D721Med (cell line): ENCODE results near the gene FAF1.
"Not testable (repeated sequence)": the region's sequence is repeated elsewhere in the genome, so short reads cannot be mapped to it uniquely, and the experiment has no call there.

Experiments
- DNase-seq: peaks from one replicate; pipeline ENCODE4 v3.0.0; 2011; ENCODE audit warnings: low spot score; ENCODE audit not compliant: insufficient read length
- FAIRE-seq: peaks from 2 replicates; lab custom pipeline; 2011; peaks lifted over from hg19 to GRCh38; lab: Jason Lieb, UNC
- TF ChIP-seq, protein P1 (sequence below): IDR thresholded peaks from 2 replicates; pipeline ENCODE4 v1.5.1; 2012; ENCODE audit warnings: mild to moderate bottlenecking, control low read depth; ENCODE audit not compliant: insufficient read depth; ENCODE audit errors: missing control alignments

Gene FAF1

DNA sequence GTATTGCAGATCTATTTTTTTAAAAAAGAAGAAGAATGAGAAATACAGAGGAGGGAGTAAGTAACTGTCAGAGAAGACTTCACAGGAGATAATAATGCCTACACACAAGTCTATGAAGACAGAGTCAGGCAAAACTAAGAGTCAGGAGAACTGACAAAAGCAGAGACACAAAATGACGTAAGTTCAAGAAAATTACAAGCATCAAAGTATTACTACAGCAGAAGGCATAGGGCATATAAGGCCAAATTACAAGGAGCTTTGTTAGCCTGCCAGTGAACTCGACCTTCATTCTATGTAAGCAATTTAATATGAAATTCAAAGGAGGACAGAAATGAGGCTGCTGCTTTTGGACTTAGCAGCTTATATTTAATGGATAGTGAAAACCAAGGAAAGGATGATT lies 23.7 kb downstream of the FAF1 start:
- TF ChIP-seq, protein P1, sequence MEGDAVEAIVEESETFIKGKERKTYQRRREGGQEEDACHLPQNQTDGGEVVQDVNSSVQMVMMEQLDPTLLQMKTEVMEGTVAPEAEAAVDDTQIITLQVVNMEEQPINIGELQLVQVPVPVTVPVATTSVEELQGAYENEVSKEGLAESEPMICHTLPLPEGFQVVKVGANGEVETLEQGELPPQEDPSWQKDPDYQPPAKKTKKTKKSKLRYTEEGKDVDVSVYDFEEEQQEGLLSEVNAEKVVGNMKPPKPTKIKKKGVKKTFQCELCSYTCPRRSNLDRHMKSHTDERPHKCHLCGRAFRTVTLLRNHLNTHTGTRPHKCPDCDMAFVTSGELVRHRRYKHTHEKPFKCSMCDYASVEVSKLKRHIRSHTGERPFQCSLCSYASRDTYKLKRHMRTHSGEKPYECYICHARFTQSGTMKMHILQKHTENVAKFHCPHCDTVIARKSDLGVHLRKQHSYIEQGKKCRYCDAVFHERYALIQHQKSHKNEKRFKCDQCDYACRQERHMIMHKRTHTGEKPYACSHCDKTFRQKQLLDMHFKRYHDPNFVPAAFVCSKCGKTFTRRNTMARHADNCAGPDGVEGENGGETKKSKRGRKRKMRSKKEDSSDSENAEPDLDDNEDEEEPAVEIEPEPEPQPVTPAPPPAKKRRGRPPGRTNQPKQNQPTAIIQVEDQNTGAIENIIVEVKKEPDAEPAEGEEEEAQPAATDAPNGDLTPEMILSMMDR, result no peak
- FAIRE-seq (no peak), DNase-seq (no peak)

DNA sequence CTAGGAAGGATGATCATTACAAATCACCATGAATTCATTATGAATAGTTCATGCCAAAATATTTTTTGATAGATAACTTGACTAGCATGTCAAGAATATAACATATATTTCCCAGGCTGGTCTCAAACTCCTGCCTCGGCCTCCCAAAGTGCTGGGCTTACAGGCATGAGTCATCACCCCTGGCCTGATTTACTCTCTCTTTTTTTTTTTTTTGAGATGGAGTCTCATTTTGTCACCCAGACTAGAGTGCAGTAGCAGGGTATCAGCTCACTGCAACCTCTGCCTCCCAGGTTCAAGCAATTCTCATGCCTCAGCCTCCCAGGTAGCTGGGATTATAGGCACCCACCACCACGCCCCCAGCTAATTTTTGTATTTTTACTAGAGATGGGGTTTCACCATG lies 24.8 kb downstream of the FAF1 start:
- not testable (repeated sequence) for DNase-seq, FAIRE-seq

DNA sequence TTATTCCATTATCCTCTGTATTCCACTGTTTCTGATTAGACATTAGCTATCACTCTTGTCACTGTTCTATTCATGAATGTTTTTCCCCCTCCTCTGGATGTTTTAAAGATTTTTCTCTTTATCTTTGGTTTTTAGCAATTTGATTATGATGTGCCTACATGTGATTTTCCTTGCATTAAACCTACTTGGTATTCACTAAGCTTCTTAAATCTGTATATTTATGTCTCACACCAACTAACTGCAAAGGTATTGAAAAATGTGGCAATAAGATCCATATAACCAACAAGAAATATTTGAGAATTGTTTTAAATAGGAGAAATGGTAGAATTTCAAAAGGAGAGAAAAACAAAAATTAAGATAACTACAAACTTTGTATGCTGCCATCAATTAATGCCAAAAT lies 25.2 kb downstream of the FAF1 start:
- FAIRE-seq (no peak), DNase-seq (no peak)
- TF ChIP-seq, protein P1, result no peak

GRCh38 chr1:50933770-50934169 lies 26.3 kb downstream of the FAF1 start:
- not testable (repeated sequence) for FAIRE-seq, DNase-seq

DNA sequence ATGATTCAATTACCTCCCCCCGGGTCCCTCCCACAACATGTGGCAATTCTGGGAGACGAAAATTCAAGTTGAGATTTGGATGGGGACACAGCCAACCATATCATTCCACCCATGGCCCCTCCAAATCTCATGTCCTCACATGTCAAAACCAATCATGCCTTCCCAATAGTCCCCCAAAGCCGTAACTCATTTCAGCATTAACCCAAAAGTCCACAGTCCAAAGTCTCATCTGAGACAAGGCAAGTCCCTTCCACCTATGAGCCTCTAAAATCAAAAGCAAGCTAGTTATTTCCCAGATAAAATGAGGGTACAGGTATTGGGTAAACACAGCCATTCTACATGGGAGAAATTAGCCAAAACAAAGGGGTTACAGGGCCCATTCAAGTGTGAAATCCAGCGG lies 28.0 kb downstream of the FAF1 start:
- DNase-seq, FAIRE-seq: not testable (repeated sequence)

DNA sequence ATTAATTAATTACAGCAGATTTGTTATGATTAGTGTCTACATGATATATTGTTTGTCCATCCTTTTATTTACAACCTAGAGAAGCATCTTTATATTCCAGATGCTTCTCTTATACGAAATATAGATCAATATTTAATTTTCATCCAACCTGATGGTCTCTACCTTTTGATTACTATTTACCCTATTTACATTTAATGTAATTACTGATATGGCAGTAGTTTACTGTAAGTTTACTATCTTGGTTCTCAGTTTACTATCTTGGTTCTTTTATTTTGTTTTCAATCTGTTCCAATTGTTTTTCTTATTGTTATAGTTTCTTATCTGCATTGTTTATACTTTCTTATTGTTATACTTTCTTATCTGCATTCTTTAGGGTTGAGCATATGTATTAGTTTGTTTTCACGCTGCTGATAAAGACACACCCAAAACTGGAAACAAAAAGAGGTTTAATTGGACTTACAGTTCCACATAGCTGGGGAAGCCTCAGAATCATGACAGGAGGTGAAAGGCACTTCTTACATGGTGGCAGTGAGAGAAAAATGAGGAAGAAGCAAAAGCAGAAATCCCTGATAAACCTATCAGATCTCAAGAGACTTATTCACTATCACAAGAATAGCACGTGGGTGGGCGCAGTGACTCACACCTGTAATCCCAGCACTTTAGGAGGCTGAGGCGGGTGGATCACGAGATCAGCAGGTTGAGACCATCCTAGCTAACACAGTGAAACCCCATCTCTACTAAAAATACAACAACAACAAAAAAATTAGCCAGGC lies 28.9 kb downstream of the FAF1 start:
- no peak for FAIRE-seq

GRCh38 chr1:50930193-50930592 lies 29.9 kb downstream of the FAF1 start:
- no peak for DNase-seq
- no peak for FAIRE-seq
- TF ChIP-seq, protein P1, result no peak

More for the DNA sequence above, 28.9 kb downstream of the FAF1 start:
- TF ChIP-seq, protein P1, result no peak
- no peak for DNase-seq

- FAIRE-seq, result peak; percentile 21
- DNase-seq, result no peak
Measured at GRCh38 chr1:50929376-50929958, 30.6 kb downstream of the FAF1 start.

More at GRCh38 chr1:50929376-50929958, 30.6 kb downstream of the FAF1 start:
- TF ChIP-seq, protein P1, result peak; percentile 47
